8988T (cell line): ENCODE results near the gene CADM4.
"Not testable (repeated sequence)": the region's sequence is repeated elsewhere in the genome, so short reads cannot be mapped to it uniquely, and the experiment has no call there.

Experiments used
- DNase-seq: peaks from one replicate; pipeline ENCODE4 v3.0.0; 2011

The CADM4 gene, protein sequence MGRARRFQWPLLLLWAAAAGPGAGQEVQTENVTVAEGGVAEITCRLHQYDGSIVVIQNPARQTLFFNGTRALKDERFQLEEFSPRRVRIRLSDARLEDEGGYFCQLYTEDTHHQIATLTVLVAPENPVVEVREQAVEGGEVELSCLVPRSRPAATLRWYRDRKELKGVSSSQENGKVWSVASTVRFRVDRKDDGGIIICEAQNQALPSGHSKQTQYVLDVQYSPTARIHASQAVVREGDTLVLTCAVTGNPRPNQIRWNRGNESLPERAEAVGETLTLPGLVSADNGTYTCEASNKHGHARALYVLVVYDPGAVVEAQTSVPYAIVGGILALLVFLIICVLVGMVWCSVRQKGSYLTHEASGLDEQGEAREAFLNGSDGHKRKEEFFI

GRCh38 chr19:43639519-43640423, at the start of gene CADM4:
CADM4 (minus strand) TSS chr19:43639850; CDS start chr19:43639790, 60 bp downstream.
- DNase-seq = no peak

GRCh38 chr19:43688059-43688701, 48.5 kb upstream of the CADM4 start:
- DNase-seq = no peak

GRCh38 chr19:43687660-43687997, 48.0 kb upstream of the CADM4 start:
- no peak for DNase-seq

DNA sequence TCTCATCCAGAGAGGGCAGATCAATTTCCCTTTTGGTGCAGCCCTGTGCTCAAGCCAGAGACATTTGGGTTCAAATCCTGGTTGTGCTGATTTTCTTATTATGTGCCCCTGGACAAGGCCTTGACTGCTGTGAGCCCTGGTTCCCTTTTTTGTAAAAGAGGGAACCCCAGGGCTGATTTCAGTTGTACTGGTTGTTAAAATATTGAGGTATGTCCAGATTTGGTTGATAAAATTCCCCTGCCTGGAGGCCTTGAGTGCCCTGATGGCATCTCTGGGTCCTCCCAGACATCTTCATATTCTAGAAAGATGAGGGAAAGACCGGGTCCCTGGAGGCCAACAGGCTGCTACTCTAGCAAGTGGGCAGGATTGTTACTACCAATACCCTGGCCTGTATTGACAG, 44.7 kb upstream of the CADM4 start:
- no peak for DNase-seq

DNA sequence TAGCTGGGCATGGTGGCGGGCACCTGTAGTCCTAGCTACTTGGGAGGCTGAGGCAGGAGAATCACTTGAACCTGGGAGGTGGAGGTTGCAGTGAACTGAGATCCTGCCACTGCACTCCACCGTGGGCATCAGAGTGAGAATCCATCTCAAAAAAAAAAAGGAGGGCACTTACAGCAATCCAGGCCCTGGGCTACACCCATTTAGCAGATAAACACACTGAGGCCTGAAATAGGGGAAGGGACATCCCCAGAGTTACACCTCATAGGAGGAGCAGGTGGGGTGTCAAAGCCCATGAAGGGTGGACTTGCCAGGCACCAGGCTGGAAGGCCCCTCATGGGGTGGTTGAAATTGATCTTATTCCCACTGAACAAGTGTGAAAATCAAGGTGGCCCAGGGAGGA, 44.3 kb upstream of the CADM4 start:
- no peak for DNase-seq

- no peak for DNase-seq
These were observed 43.4 kb upstream of the CADM4 start for GRCh38 chr19:43682824-43683661.

DNA sequence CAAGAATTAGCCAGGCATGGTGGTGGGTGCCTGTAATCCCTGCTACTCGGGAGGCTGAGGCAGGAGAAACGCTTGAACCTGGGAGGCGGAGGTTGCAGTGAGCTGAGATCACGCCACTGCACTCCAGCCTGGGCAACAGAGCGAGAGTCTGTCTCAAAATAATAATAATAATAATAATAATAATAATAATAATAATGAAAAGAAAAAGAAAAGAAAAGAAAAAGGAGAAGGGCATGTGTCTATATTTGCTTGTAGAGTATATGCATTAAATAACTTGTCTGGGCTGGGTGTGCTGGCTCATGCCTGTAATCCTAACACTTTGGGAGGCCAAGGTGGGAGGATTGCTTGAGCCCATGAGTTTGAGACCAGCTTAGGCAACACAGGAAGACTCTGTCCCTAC, 42.6 kb upstream of the CADM4 start:
- not testable (repeated sequence) for DNase-seq

- no peak for DNase-seq
These were observed 42.2 kb upstream of the CADM4 start for GRCh38 chr19:43681821-43682220.

DNA sequence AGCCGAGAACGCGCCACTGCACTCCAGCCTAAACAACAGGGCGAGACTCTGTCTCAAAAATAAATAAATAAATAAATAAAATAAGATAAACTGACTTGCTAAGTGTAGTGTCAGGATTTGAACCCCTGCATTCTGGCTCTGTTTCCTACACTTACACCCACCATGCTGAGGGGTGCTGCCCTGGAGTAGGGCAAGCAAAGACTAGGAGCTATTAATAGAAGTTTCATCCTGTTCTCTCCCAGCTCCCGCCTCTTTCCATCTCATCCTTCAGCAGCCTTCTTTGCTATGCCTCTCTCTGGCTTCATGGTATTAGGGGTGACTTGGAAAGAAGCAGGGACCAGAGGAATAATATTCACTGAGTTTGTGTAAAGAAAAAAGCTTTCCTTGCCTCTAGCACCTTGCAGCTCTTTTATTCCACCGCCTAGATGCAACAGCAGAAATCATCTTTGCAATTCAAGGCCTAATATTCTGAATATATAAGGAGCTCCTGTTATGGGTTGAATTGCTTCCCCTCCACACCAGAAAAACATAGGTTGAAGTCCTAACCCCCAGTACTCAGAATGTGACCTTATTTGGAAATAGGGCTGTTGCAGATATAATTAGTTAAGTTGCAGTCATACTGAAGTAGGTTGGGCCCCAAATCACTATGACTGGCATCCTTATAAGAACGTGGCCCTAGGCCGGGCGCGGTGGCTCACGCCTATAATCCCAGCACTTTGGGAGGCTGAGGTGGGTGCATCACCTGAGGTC, 39.0 kb upstream of the CADM4 start:
- no peak for DNase-seq

- DNase-seq = no peak
These were observed 36.3 kb upstream of the CADM4 start for GRCh38 chr19:43675906-43676305.

- DNase-seq = peak; percentile 42
These were observed 35.7 kb upstream of the CADM4 start for GRCh38 chr19:43675269-43675879.

- no peak for DNase-seq
These were observed 34.9 kb upstream of the CADM4 start for GRCh38 chr19:43674596-43674995.

DNA sequence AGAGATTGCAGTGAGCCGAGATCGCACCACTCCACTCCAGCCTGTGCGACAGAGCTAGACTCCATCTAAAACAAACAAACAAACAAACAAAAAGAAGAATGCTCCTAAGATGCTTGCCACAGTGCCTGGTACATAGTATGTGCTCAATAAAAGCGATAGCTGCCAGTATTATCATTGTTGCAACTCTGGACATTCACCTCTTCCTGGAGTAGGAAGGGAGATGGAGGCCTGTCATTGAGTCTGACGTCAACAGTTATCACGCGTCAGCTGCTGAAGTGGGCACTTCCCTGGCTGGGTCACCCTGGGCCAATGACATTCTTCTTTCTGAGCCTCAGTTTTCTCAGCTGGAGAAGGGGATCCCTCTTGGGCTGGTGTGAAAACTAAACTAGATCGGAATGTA, 34.5 kb upstream of the CADM4 start:
- no peak for DNase-seq

DNA sequence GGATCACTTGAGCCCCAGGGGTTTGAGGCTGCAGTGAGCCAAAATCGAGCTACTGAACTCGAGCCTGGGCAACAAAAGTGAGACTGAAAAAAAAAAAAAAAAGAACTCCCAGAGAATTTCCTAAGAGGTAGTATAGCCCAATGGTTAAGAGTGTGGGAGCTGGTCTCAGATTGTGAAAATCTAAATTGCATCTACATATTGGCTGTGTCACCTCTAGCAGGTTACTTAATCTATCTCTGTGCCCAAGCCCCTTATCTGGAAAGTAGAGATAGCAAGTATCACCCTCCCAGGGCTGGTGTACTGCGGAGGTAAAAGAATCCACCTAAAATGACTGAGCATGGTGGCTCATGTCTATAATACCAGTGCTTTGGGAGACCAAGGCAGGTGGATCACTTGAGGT, 34.0 kb upstream of the CADM4 start:
- DNase-seq = no peak

DNA sequence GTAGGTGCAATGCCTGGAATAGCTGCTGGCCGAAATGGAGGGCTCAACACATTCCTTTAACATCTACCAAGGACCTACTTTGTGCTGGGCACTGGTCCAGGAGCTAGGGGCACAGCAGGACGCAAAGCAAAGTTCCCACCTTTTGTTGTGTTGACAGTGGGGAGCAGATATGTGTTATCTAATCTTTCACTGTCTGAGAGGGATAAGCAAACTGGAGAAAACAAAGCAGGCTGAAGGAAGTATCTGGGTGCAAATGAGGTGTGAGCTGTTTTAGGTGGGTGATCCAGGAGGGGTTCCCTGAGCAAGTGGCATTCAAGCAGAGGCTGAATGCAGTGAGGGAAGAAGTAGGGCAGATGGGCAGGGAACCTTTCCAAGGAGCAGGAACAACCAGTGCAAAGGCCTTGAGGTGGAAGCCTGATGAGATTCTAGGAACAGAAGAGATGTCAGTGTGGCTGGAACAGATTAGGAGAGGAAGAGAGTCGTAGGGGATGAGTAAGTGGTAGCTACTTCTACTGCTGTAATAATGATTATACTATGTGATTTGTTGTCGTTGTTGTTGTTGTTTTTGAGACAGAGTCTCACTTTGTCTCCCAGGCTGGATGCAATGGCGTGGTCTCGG, 32.5 kb upstream of the CADM4 start:
- no peak for DNase-seq

- DNase-seq = peak; percentile 80
These were observed 28.9 kb upstream of the CADM4 start for GRCh38 chr19:43668406-43669109.

DNA sequence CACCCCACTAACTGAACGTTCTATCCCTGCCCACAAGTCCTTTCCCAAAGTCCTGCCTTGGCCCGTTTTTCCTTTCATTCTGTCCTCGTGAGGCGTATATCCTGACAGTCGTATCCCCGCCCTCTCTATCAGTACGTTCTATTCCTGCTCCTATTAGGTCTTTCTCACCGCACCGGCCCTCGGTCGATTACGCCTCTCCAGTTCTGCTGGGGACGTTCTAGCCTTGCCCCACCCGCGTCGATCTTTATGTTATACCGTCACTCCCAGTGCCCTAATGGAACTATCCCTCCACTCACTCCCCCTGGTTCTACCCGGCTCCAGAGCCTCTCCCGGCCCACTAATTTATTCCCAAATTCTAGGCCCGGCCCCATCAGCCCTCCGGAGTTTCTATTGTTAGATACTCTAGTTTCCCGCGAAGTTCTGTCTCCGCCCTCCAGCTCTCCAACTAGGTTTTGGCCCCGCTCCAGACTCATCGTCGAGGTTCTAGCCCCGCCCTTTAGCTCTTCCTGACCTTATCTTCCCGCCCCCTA, 28.3 kb upstream of the CADM4 start:
- no peak for DNase-seq

- no peak for DNase-seq
These were observed 27.7 kb upstream of the CADM4 start for GRCh38 chr19:43667126-43667875.

- DNase-seq = no peak
These were observed 24.4 kb upstream of the CADM4 start for GRCh38 chr19:43664018-43664417.
